Mesenchymal stem cell (in vitro differentiated cells and primary cell): ENCODE results near the gene VAPB.

Experiments used
- DNase-seq: peaks from one replicate; pipeline ENCODE4 v3.0.0-alpha.2; 2013
- H2AFZ ChIP-seq: one replicate; pipeline ENCODE4 v1.6.1; 2013; ENCODE audit warnings: low read depth, mild to moderate bottlenecking, control low read depth, inconsistent platforms, low read length, moderate library complexity
- H2AK5ac ChIP-seq: 2 replicates; pipeline ENCODE4 v1.6.1; 2013; ENCODE audit warnings: low read length, moderate library complexity, mild to moderate bottlenecking, inconsistent platforms; ENCODE audit not compliant: severe bottlenecking
- H2BK120ac ChIP-seq: one replicate; pipeline ENCODE4 v1.6.1; 2013; ENCODE audit warnings: low read depth, mild to moderate bottlenecking, inconsistent platforms, low read length, moderate library complexity
- H2BK12ac ChIP-seq, 2 experiments: one replicate each; pipeline ENCODE4 v1.6.1; 2013; ENCODE audit warnings: inconsistent platforms in 2 of 2, low read length in 2 of 2, mild to moderate bottlenecking in 2 of 2, moderate library complexity in 2 of 2, control low read depth in 1 of 2
- H2BK15ac ChIP-seq: one replicate; pipeline ENCODE4 v1.6.1; 2013; ENCODE audit warnings: mild to moderate bottlenecking, low read depth, inconsistent platforms; ENCODE audit not compliant: poor library complexity, severe bottlenecking
- H2BK5ac ChIP-seq: 2 replicates; pipeline ENCODE4 v1.6.1; 2013; ENCODE audit warnings: low read depth, mild to moderate bottlenecking, low read length, control low read depth, inconsistent platforms; ENCODE audit not compliant: poor library complexity, severe bottlenecking
- H3K14ac ChIP-seq, 2 experiments: one replicate each; pipeline ENCODE4 v1.6.1; 2013; ENCODE audit warnings: inconsistent platforms in 2 of 2, low read length in 2 of 2, control low read depth in 1 of 2, mild to moderate bottlenecking in 1 of 2, moderate library complexity in 1 of 2
- H3K18ac ChIP-seq, 2 experiments: one replicate each; pipeline ENCODE4 v1.6.1; 2013; ENCODE audit warnings: inconsistent platforms in 2 of 2, low read length in 2 of 2, control low read depth in 1 of 2, low read depth in 1 of 2, mild to moderate bottlenecking in 1 of 2
- H3K23ac ChIP-seq, 2 experiments: one replicate each; pipeline ENCODE4 v1.6.1; 2013; ENCODE audit warnings: inconsistent platforms in 2 of 2, low read length in 2 of 2, mild to moderate bottlenecking in 2 of 2, moderate library complexity in 2 of 2, control low read depth in 1 of 2
- H3K27ac ChIP-seq: 2 replicates; pipeline ENCODE4 v1.5.1; 2013; ENCODE audit warnings: mild to moderate bottlenecking, moderate library complexity, low read length, control low read depth, inconsistent platforms; ENCODE audit not compliant: poor library complexity, severe bottlenecking
- H3K27me3 ChIP-seq, 2 experiments: 2 replicates each; pipeline versions ENCODE4 v1.6.1 to v1.7.0; 2013; ENCODE audit warnings: low read length in 2 of 2, mild to moderate bottlenecking in 2 of 2, moderate library complexity in 2 of 2, control low read depth in 1 of 2, inconsistent platforms in 1 of 2; ENCODE audit not compliant: control insufficient read depth in 1 of 2, insufficient read depth in 1 of 2
- H3K36me3 ChIP-seq, 2 experiments: 2 replicates each; pipeline versions ENCODE4 v1.6.1 to v1.7.0; 2013; ENCODE audit warnings: low read length in 2 of 2, control low read depth in 1 of 2, inconsistent platforms in 1 of 2, low read depth in 1 of 2, mild to moderate bottlenecking in 1 of 2; ENCODE audit not compliant: insufficient read depth in 2 of 2, control insufficient read depth in 1 of 2
- H3K4ac ChIP-seq, 2 experiments: one replicate each; pipeline ENCODE4 v1.6.1; 2013; ENCODE audit warnings: inconsistent platforms in 2 of 2, low read length in 2 of 2, mild to moderate bottlenecking in 2 of 2, moderate library complexity in 2 of 2, control low read depth in 1 of 2, low read depth in 1 of 2
- H3K4me1 ChIP-seq: 2 replicates; pipeline ENCODE4 v1.6.1; 2013; ENCODE audit warnings: low read depth, low read length, control low read depth; ENCODE audit not compliant: control insufficient read depth, insufficient read depth
- H3K4me2 ChIP-seq: 2 replicates; pipeline ENCODE4 v1.6.1; 2013; ENCODE audit warnings: low read length, mild to moderate bottlenecking, inconsistent platforms; ENCODE audit not compliant: poor library complexity, severe bottlenecking
- H3K4me3 ChIP-seq, 2 experiments: 2 replicates each; pipeline versions ENCODE4 v1.5.1 to v1.7.0; 2013; ENCODE audit warnings: low read length in 2 of 2, mild to moderate bottlenecking in 2 of 2, control low read depth in 1 of 2, low read depth in 1 of 2; ENCODE audit not compliant: insufficient read depth in 1 of 2
- H3K79me1 ChIP-seq: replicated peaks from 2 replicates; pipeline ENCODE4 v1.6.1; 2013; ENCODE audit warnings: mild to moderate bottlenecking, control low read depth, low read length, inconsistent platforms; ENCODE audit not compliant: poor library complexity, severe bottlenecking
- H3K9ac ChIP-seq: 2 replicates; pipeline ENCODE4 v1.7.0; 2013; ENCODE audit warnings: mild to moderate bottlenecking, low read length, moderate library complexity
- H3K9me3 ChIP-seq: 2 replicates; pipeline ENCODE4 v1.7.0; 2013; ENCODE audit warnings: mild to moderate bottlenecking, low read length; ENCODE audit not compliant: control insufficient read depth
- H4K8ac ChIP-seq: one replicate; pipeline ENCODE4 v1.6.1; 2013; ENCODE audit warnings: inconsistent platforms, mild to moderate bottlenecking, low read length, moderate library complexity
- H4K91ac ChIP-seq: one replicate; pipeline ENCODE4 v1.6.1; 2013; ENCODE audit warnings: mild to moderate bottlenecking, low read length, inconsistent platforms
- WGBS: methylation state at CpG from one replicate; pipeline ENCODE4 v1.1.7; 2013; ENCODE audit warnings: mixed read lengths; 5-methylcytosine and 5-hydroxymethylcytosine counted together

VAPB gene

GRCh38 chr20:58401162-58401561, 12.1 kb downstream of the VAPB start:
- no peak overlapping the region for H3K14ac ChIP-seq
- 96% methylated on average over 1 of the region's 1 CpG for WGBS
- H3K27ac ChIP-seq = no peak overlapping the region
- H2BK5ac ChIP-seq = no peak overlapping the region
- H3K4me2 ChIP-seq = no peak overlapping the region
- H2BK15ac ChIP-seq = no peak overlapping the region
- H4K8ac ChIP-seq = no peak overlapping the region
- H2BK120ac ChIP-seq = no peak overlapping the region
- H3K27me3 ChIP-seq = no peaks in the 10 kb centered on the region
- H3K9me3 ChIP-seq = no peaks in the 10 kb centered on the region
- no peak overlapping the region for H3K4ac ChIP-seq
- H2BK12ac ChIP-seq = no peak overlapping the region
- no peak overlapping the region for H2AK5ac ChIP-seq
- no peak overlapping the region for H3K23ac ChIP-seq
- H3K36me3 ChIP-seq = peaks cover 0 to 11% of the 10 kb centered on the region in 2 experiments
- no peak overlapping the region for H3K4me3 ChIP-seq
- H3K9ac ChIP-seq = no peak overlapping the region
- peak; percentile 53 for DNase-seq
- no peak overlapping the region for H4K91ac ChIP-seq
- no peak overlapping the region for H2AFZ ChIP-seq
- H3K18ac ChIP-seq = no peak overlapping the region
- peaks cover 7% of the 10 kb centered on the region for H3K79me1 ChIP-seq
- H3K4me1 ChIP-seq = peaks cover 3% of the 10 kb centered on the region

GRCh38 chr20:58402305-58402704, 13.3 kb downstream of the VAPB start:
- no peak overlapping the region for H3K4me2 ChIP-seq

DNA sequence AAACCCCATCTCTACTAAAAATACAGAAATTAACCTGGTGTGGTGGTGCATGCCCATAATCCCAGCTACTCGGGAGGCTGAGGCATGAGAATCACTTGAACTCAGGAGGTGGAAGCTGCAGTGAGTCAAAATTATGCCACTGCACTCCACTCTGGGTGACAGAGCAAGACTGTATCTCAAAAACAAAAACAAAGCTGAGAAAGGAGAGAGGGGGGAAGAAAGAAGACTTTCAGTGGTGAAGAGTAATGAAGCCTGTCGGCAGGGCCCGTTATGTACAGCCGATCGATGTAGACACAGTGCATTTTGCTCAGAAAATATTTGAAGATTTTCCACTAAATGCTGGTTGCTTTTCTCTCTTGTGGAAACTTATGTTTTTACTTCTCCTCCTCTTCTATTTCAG, 13.8 kb downstream of the VAPB start:
- no peak overlapping the region for H3K27ac ChIP-seq
- 96% methylated on average over 5 of the region's 5 CpGs for WGBS

More at GRCh38 chr20:58402305-58402704, 13.3 kb downstream of the VAPB start:
- no peak overlapping the region for H4K91ac ChIP-seq
- no peaks in the 10 kb centered on the region for H3K27me3 ChIP-seq
- no peak overlapping the region for H2AK5ac ChIP-seq
- H2BK5ac ChIP-seq = no peak overlapping the region
- no peaks in the 10 kb centered on the region for H3K9me3 ChIP-seq
- no peak overlapping the region for H3K18ac ChIP-seq
- no peak overlapping the region for H3K14ac ChIP-seq
- H2BK15ac ChIP-seq = no peak overlapping the region
- no peak overlapping the region for H4K8ac ChIP-seq
- H3K4ac ChIP-seq = no peak overlapping the region
- H3K9ac ChIP-seq = no peak overlapping the region
- H2BK120ac ChIP-seq = no peak overlapping the region
- H3K23ac ChIP-seq = no peak overlapping the region
- no peak overlapping the region for H2BK12ac ChIP-seq
- H3K27ac ChIP-seq = no peak overlapping the region
- no peak for DNase-seq
- WGBS = 99% methylated on average over 5 of the region's 5 CpGs
- H3K4me1 ChIP-seq = peaks cover 3% of the 10 kb centered on the region
- no peak overlapping the region for H2AFZ ChIP-seq
- H3K36me3 ChIP-seq = peaks cover 0 to 11% of the 10 kb centered on the region in 2 experiments
- H3K79me1 ChIP-seq = peaks cover 7% of the 10 kb centered on the region
- H3K4me3 ChIP-seq = no peak overlapping the region

DNA sequence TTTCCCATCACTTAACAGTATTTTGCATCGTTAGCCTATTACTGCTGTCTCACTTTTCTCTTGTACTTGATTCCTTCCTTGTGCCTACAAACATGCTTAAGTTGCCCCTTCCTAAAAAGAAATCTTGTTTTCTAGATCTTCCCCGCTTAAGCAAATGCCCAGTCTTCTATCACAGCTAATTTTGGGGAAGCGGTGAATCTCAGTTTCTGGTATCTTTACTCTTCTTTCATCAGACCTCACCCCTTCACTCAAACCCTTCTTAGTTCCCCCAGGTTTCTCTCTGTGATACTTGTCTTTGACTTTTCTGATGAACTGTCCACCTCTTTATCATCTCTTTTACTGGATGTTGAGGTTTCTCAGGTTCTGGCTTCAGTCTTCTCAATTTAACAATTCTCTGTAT, 14.2 kb downstream of the VAPB start:
- Histone ChIP-seq H3K4me2 (no peak overlapping the region), H3K4ac (no peak overlapping the region), H3K36me3 (peaks cover 0 to 6% of the 10 kb centered on the region in 2 experiments), H2BK12ac (no peak overlapping the region), H2AFZ (no peak overlapping the region), H4K8ac (no peak overlapping the region), H3K4me3 (no peak overlapping the region), H3K27ac (no peak overlapping the region), H2BK120ac (no peak overlapping the region), H3K9me3 (no peaks in the 10 kb centered on the region), H3K79me1 (peaks cover 6% of the 10 kb centered on the region), H2BK5ac (no peak overlapping the region), H3K9ac (no peak overlapping the region), H2AK5ac (no peak overlapping the region), H3K23ac (no peak overlapping the region), H3K18ac (no peak overlapping the region), H3K4me1 (peaks cover 3% of the 10 kb centered on the region), H3K27me3 (no peaks in the 10 kb centered on the region), H4K91ac (no peak overlapping the region), H3K14ac (no peak overlapping the region), H2BK15ac (no peak overlapping the region)
- DNase-seq = no peak
- WGBS = 97% methylated on average over 3 of the region's 3 CpGs

More for the DNA sequence above, 13.8 kb downstream of the VAPB start:
- Histone ChIP-seq H3K14ac (no peak overlapping the region), H3K18ac (no peak overlapping the region), H3K27me3 (no peaks in the 10 kb centered on the region), H3K23ac (no peak overlapping the region), H4K91ac (no peak overlapping the region), H3K4ac (no peak overlapping the region), H2AFZ (no peak overlapping the region), H2BK15ac (no peak overlapping the region), H3K4me2 (no peak overlapping the region), H3K4me1 (peaks cover 3% of the 10 kb centered on the region), H2AK5ac (no peak overlapping the region), H3K4me3 (no peak overlapping the region), H4K8ac (no peak overlapping the region), H2BK5ac (no peak overlapping the region), H3K9me3 (no peaks in the 10 kb centered on the region), H3K79me1 (peaks cover 7% of the 10 kb centered on the region), H3K9ac (no peak overlapping the region), H2BK12ac (no peak overlapping the region), H3K36me3 (peaks cover 0 to 9% of the 10 kb centered on the region in 2 experiments), H2BK120ac (no peak overlapping the region)
- no peak for DNase-seq
